Left forelimb (tissue), 1 donor: ENCODE results near the gene U2AF2.
A peak's percentile ranks its signal among the peaks of the same experiment; 100 is the strongest.

ENCODE experiments used
- DNase-seq: peaks from one replicate; pipeline ENCODE4 v3.0.0-alpha.2; 2018; ENCODE audit warnings: low spot score

U2AF2 gene

GRCh38 chr19:55674841-55675660 is 20.2 kb downstream of the U2AF2 start, which contains the start of gene EPN1:
EPN1 (plus strand) TSS chr19:55675226; CDS start chr19:55678628, 3,402 bp downstream.
- DNase-seq = peak; percentile 98

GRCh38 chr19:55675661-55676354 is 21.0 kb downstream of the U2AF2 start:
- DNase-seq = no peak

- DNase-seq = no peak
These were observed 21.5 kb downstream of the U2AF2 start for GRCh38 chr19:55676383-55676782.

GRCh38 chr19:55676889-55677505 is 22.2 kb downstream of the U2AF2 start:
- DNase-seq = no peak

- no peak for DNase-seq
These were observed 22.8 kb downstream of the U2AF2 start for GRCh38 chr19:55677572-55678028.

GRCh38 chr19:55678121-55678671 is 23.4 kb downstream of the U2AF2 start:
- DNase-seq = no peak

GRCh38 chr19:55679343-55680257 is 24.8 kb downstream of the U2AF2 start:
- no peak for DNase-seq

- no peak for DNase-seq
These were observed 25.7 kb downstream of the U2AF2 start for GRCh38 chr19:55680339-55681130.

GRCh38 chr19:55681131-55682092 is 26.6 kb downstream of the U2AF2 start:
- DNase-seq = no peak

GRCh38 chr19:55683449-55684261 is 28.8 kb downstream of the U2AF2 start:
- no peak for DNase-seq

GRCh38 chr19:55684946-55685681 is 30.3 kb downstream of the U2AF2 start:
- no peak for DNase-seq

- DNase-seq = no peak
These were observed 30.9 kb downstream of the U2AF2 start for GRCh38 chr19:55685776-55686175.

- no peak for DNase-seq
These were observed 31.6 kb downstream of the U2AF2 start for GRCh38 chr19:55686311-55687050.

GRCh38 chr19:55687281-55688201 is 32.7 kb downstream of the U2AF2 start:
- no peak for DNase-seq

GRCh38 chr19:55688422-55689218 is 33.8 kb downstream of the U2AF2 start:
- no peak for DNase-seq
